ENCODE measurements around the gene TRERF1.
"Not testable (repeated sequence)": the region's sequence is repeated elsewhere in the genome, so short reads cannot be mapped to it uniquely, and the experiment has no call there.

Gene TRERF1

DNA sequence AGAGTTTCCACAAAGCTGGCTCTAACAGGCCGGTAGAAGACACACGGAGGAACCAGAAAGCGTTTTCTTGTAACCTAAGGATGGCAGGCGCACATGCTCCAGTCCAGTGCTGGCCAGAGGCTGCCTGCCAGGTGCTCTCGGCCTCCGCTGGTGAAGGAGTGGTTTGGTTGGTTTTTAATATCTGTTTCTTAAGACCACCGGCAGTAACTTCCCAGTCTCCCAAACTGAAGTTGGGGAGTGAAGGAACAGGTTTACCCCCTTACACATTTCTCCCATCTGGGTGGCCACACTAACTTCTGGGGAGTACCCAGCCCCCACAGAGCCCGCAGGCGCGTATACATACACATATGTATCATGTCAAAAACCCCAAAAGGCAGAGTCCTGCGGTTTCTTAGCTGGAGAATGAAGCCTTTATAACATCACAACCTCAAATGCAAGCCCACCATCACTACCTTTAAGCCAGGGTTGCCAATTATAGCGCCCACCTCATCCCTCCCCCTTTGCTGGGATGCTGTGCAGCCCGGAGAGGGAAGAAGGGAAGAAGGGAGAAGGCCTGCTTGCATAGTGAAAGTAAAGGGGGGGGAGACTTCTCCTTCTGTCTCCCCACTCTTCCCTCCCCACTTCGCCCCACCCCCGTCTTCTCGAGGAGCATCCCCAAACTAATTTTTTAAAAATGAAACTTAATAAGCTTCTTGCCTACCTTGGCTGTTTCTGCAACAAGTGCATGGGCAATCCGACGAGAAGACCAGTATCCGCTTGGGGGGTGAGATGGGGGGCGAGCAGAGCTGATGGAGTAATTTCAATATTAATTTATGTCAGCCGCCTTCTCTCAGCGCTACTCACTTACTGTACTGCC, 1.0 kb downstream of the TRERF1 start:
- peak in 1 of 2 experiments; percentile 12 for DNase-seq

GRCh38 chr6:42449917-42450476, 1.7 kb downstream of the TRERF1 start:
- DNase-seq = no peak

- no peak for DNase-seq
Observed at GRCh38 chr6:42448927-42449659, 2.6 kb downstream of the TRERF1 start.

DNA sequence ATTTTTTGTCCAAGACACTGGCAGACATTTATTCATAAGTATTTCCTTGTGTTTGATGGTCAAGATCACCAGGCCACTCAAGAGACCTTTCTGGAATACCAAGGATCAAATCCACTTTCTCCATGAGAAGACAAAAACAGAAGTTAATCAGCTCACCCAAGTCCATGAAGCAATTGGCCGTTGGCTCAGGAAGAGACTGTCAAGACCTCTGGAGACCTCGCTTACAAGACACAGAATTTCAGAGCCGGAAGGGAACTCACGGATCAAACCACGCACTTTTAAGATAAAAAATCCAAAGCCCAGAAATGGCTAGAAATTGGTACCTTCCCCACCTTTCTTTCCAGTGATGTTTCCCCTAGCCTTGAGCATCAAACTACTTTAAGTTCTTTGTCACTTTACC, 3.3 kb downstream of the TRERF1 start:
- no peak for DNase-seq

DNA sequence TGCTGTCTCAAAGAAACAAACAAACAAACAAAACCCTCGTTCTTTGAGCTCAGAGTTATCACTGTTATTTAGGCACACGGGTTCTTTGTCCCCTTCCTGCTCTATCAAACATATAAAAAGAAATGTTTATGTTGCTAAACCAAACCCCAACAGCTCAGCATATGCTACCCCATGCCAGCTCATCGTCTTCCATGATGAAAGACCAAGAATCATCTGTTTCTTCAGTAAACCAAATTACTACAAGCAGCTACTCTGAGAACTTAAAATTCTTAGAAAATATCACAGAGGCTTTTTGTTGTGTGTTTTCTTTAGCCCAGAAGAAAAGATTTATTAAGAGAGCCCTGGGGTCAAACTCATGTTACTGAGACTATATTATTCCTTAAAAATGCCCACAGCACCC, 4.7 kb downstream of the TRERF1 start:
- no peak for DNase-seq

DNA sequence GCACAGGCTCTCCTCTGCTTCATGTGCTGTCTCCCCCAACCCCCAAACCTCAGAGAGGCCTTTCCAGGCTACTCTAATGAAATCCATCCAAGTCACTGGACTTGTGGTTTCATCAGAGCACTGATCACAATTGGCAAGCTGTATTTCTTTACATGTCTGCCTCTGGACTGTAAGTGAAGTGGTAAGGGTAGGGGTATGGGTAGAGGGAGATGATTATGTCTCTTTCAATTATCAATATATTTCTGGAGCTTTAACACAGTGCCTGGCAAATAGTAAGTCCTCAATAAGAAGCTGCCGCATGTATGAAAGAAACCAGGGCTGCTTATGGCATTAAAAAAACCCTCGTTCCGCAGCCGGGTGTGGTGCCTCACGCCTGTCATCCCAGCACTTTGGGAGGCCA, 5.4 kb downstream of the TRERF1 start:
- no peak for DNase-seq

- DNase-seq = not testable (repeated sequence)
Observed at GRCh38 chr6:42445955-42446354, 5.8 kb downstream of the TRERF1 start.

- DNase-seq = no peak
Observed at GRCh38 chr6:42443312-42444060, 8.2 kb downstream of the TRERF1 start.

DNA sequence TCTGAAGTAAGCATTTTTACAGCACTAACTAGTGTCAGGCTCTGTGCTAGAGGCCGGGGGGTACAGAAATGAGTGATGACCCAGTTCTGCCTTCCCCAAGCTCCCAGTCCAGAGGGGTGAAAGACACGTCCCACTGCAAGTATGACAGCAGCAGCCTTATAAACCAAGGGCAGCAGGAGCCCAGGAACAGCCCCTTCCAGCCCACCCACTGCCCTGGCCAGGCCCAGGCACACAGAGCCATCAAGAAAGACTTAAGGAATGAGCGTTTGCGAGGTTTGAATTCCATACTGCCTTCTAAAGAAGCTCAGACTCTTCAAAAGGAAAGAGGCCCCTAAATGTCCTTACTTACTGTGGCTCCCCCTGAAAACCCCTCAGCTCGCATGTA, 10.0 kb downstream of the TRERF1 start:
- DNase-seq = no peak

DNA sequence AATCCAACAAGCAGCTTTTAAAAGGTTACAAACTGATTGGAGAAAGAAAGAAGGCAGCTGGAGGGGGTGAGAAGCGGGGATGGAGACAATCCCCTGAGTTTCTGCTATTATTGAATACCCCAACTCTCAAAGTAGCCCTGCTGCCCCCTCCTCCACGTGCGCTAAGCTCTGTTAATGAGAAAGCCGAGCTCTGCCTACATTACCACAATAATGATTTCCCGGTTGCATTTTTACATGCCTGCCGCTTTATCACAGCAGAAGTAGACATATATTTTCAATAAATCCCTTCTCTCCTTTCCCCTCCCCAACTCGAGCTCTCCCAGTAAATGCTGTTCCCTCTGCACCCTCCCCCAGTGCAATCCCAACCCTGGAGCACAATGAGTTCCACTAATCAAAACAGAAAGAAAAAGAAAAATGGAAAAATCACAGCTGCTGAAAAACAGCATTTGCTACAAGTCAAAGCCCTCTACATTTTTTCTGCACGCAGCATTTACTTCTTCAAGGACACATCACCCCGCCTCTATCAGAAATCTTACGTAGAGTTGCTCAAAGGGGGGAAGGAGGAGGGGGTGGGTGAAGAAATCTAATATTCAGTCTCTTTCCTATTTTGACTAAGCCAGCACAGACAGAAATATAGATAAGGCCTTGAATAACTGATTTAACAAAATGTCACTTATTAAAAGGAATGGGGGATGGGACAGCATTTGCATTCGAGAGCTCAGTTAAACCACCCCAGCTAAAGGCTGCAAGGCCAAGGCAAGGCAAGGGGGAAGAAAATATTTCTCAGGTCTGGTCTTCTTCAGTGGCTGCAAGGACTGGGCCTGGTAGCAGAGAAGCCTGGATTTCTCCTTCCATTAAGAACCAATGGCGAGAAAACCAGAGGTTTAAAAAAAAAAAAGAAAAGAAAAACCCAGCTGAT, 10.7 kb downstream of the TRERF1 start:
- no peak for DNase-seq

GRCh38 chr6:42440027-42440426, 11.7 kb downstream of the TRERF1 start:
- DNase-seq = no peak

GRCh38 chr6:42436825-42437224, 14.9 kb downstream of the TRERF1 start:
- no peak for DNase-seq

- no peak for DNase-seq
Observed at GRCh38 chr6:42434237-42434636, 17.5 kb downstream of the TRERF1 start.

- no peak for DNase-seq
Observed at GRCh38 chr6:42433409-42433808, 18.3 kb downstream of the TRERF1 start.

DNA sequence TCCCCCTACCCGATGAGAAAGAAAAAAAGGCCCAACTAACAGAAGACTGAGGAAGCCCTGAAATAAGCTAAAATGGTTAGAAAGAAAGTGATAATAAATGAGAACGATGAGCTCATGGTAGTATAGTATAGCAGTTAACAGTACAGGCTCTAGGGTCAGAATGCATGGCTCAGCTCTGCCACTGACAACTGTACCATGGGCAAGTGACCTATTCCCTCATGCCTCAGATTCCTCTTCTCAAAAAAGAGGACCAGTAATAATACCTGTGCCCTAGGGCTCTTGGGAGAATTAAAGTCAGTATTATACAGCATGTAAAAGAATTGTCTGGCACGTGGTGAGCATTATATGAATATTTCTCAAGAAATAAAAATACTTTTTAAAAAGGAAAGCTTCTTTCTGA, 19.8 kb downstream of the TRERF1 start:
- DNase-seq = no peak

- no peak for DNase-seq
Observed at GRCh38 chr6:42431356-42431755, 20.4 kb downstream of the TRERF1 start.

DNA sequence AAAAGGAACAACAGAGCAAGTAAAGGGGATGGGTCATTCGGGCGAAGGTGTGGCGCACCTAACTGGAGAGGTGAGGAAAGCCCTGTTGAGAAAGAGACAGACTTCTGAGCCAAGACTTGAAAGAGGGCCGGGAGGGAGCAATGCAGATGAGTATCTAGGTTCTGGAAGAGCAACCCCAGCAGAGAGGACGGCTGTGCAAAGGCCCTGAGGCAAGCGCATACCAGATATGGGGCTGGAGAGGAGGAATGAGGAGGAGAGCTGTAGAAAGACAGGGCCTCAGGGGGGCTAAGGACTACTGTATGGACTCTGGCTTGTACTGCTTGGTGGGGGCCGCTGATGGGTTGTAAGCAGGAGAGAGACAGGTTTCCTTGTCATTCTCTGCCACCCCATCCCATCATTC, 21.9 kb downstream of the TRERF1 start:
- DNase-seq = no peak

DNA sequence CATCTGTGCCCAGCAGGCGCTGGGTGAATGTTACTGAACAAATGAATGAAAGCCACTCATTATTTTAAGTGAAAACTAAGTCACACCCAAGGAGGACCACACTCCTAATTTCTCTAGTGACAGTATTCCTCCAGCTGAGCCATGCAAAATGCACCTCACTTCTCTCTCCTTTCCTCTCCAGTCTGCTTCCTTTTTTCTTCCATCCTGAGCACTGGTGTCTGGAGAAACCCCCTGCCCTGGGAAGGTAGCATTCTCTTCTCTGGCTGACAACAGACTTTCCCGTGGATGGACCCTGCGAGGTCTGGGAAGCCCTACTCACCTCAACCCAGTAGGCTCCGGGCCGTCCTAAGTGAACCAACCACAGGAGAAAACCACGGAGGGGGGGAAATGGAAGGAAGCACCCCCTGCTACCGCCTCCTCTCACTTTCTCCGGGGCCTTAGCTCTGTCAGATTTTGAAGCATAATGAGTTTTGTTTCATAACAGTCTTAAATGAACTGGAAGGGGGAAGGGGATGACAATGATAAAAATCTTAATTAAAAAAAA, 22.6 kb downstream of the TRERF1 start:
- no peak for DNase-seq

DNA sequence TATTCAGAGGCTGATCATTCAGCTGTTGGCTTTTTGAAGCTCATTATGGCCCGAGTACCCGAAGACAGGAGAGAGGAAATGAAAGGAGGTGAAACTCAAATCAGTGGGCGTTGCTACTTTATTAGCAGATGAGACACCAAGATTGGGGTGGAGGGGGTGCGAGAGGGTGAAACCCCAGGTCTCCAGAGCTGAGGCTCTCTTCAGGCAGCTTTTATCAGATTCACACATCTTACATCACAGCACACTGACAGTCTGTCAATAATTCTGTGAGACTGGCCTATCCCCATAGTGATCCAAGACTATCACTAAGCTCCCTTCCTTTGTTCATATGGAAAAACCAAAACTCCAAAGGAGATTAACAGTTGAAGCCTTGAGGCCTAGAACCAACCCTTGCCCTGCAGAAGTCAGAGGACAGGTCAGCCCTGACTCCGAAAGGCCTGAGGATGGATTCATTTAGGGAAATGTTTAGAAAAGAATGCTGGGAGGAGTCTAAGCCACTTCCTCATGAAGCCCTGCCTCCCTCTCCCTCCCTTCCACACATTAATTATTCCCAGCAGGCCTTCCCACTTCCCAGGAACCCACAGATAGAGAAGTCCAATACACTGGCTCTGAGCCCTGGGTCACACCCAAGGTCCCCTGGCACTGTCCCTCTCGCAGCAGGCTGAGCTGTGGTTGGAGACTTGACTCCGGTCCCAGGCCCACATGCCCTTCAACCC, 23.2 kb downstream of the TRERF1 start:
- DNase-seq = peak; percentile 36 to 67

- no peak for DNase-seq
Observed at GRCh38 chr6:42427871-42428270, 23.9 kb downstream of the TRERF1 start.

GRCh38 chr6:42426191-42426590, 25.5 kb downstream of the TRERF1 start:
- DNase-seq = no peak
